WTC11 (cell line): Measurements from ENCODE around the gene KPNB1. TPM values are rescaled to one million over a fixed set of nuclear protein-coding genes. Genes with fewer than 3 reads are reported as not detected.

Experiments used
- ATAC-seq: fragments of 200-7000 bp; cut with Tn5 transposase; 2 replicates; pipeline ENCODE4 v1.10.0; 2021; ENCODE audit warnings: mild to moderate bottlenecking, moderate library complexity
- CTCF ChIA-PET: fragments of 300-600 bp; sonication (Branson Sonifier 250); formaldehyde crosslinking; loops from one replicate; lab custom pipeline; 2021; ENCODE audit warnings: antibody characterized with exemption; lab: Charles Lee
- POLR2A ChIA-PET: fragments of 350-600 bp; sonication (Branson Sonifier 250); formaldehyde crosslinking; loops from one replicate; lab custom pipeline; 2021; ENCODE audit warnings: antibody characterized with exemption; lab: Charles Lee
- DNase-seq: peaks from one replicate; pipeline ENCODE4 v3.0.0; 2021; ENCODE audit warnings: low spot score
- H3K27ac Mint-ChIP-seq: 2 replicates; pipeline ENCODE4 v1.8.0; 2021; ENCODE audit warnings: mixed read lengths
- H3K27me3 Mint-ChIP-seq: 2 replicates; pipeline ENCODE4 v1.8.0; 2021; ENCODE audit warnings: low read depth, mild to moderate bottlenecking, moderate library complexity, mixed read lengths
- H3K36me3 Mint-ChIP-seq: 2 replicates; pipeline ENCODE4 v1.8.0; 2021; ENCODE audit warnings: mixed read lengths
- H3K4me1 Mint-ChIP-seq: 2 replicates; pipeline ENCODE4 v1.8.0; 2022; ENCODE audit warnings: mixed read lengths
- H3K4me3 Mint-ChIP-seq: 2 replicates; pipeline ENCODE4 v1.8.0; 2021; ENCODE audit warnings: mild to moderate bottlenecking, moderate library complexity, mixed read lengths
- H3K9me3 Mint-ChIP-seq: 2 replicates; pipeline ENCODE4 v1.8.0; 2021; ENCODE audit warnings: mixed read lengths
- AR ChIP-seq: fragments of 250-450 bp; sonication (Bioruptor Pico); IDR thresholded peaks from 2 replicates; pipeline ENCODE4 v1.9.0; 2021; ENCODE audit warnings: mild to moderate bottlenecking
- CBFB ChIP-seq: sonication (generic); formaldehyde crosslinking; IDR thresholded peaks from 2 replicates; pipeline ENCODE4 v1.8.1; 2022; ENCODE audit warnings: mild to moderate bottlenecking, low read depth, missing genetic modification reagents
- CREM ChIP-seq: sonication (generic); formaldehyde crosslinking; IDR thresholded peaks from 2 replicates; pipeline ENCODE4 v1.8.1; 2022; ENCODE audit warnings: mild to moderate bottlenecking, missing genetic modification reagents, moderate library complexity
- ELF4 ChIP-seq: sonication (generic); formaldehyde crosslinking; IDR thresholded peaks from 2 replicates; pipeline ENCODE4 v1.8.1; 2022; ENCODE audit warnings: low read depth, mild to moderate bottlenecking, moderate library complexity, missing genetic modification reagents
- EMX1 ChIP-seq: fragments of 250-450 bp; sonication (Bioruptor Pico); IDR thresholded peaks from 2 replicates; pipeline ENCODE4 v1.8.0; 2021; ENCODE audit warnings: mild to moderate bottlenecking
- ESRRA ChIP-seq: sonication (generic); formaldehyde crosslinking; IDR thresholded peaks from 2 replicates; pipeline ENCODE4 v1.8.1; 2022; ENCODE audit warnings: mild to moderate bottlenecking, missing genetic modification reagents, borderline replicate concordance
- ETV6 ChIP-seq: sonication (generic); formaldehyde crosslinking; IDR thresholded peaks from 2 replicates; pipeline ENCODE4 v1.8.1; 2022; ENCODE audit warnings: mild to moderate bottlenecking, missing genetic modification reagents
- FOXJ3 ChIP-seq: sonication (generic); formaldehyde crosslinking; IDR thresholded peaks from 2 replicates; pipeline ENCODE4 v1.9.0; 2021; ENCODE audit warnings: missing genetic modification reagents, mild to moderate bottlenecking, borderline replicate concordance
- FOXP1 ChIP-seq: sonication (generic); formaldehyde crosslinking; IDR thresholded peaks from 2 replicates; pipeline ENCODE4 v1.8.0; 2022; ENCODE audit warnings: missing genetic modification reagents, mild to moderate bottlenecking, moderate library complexity, borderline replicate concordance
- GABPB1 ChIP-seq: sonication (generic); formaldehyde crosslinking; IDR thresholded peaks from 2 replicates; pipeline ENCODE4 v1.8.1; 2023; ENCODE audit warnings: mild to moderate bottlenecking, missing genetic modification reagents
- KAT7 ChIP-seq: sonication (generic); formaldehyde crosslinking; IDR thresholded peaks from 2 replicates; pipeline ENCODE4 v1.8.1; 2023; ENCODE audit warnings: missing genetic modification reagents, mild to moderate bottlenecking, borderline replicate concordance
- NFE2L1 ChIP-seq: sonication (generic); formaldehyde crosslinking; IDR thresholded peaks from 2 replicates; pipeline ENCODE4 v1.8.1; 2023; ENCODE audit warnings: missing genetic modification reagents
- PRDM15 ChIP-seq: sonication (generic); formaldehyde crosslinking; IDR thresholded peaks from 2 replicates; pipeline ENCODE4 v1.8.0; 2022; ENCODE audit warnings: missing genetic modification reagents
- RELA ChIP-seq: sonication (generic); formaldehyde crosslinking; IDR thresholded peaks from 2 replicates; pipeline ENCODE4 v1.8.1; 2022; ENCODE audit warnings: missing genetic modification reagents, mild to moderate bottlenecking, borderline replicate concordance
- TEAD1 ChIP-seq: sonication (generic); formaldehyde crosslinking; IDR thresholded peaks from 2 replicates; pipeline ENCODE4 v1.8.0; 2022; ENCODE audit warnings: mild to moderate bottlenecking, missing genetic modification reagents
- ZBTB21 ChIP-seq: sonication (generic); formaldehyde crosslinking; IDR thresholded peaks from 2 replicates; pipeline ENCODE4 v1.8.1; 2023; ENCODE audit warnings: mild to moderate bottlenecking, missing genetic modification reagents, borderline replicate concordance
- ZNF232 ChIP-seq: sonication (generic); formaldehyde crosslinking; IDR thresholded peaks from 2 replicates; pipeline ENCODE4 v1.8.0; 2022; ENCODE audit warnings: mild to moderate bottlenecking, missing genetic modification reagents
- ZNF263 ChIP-seq: sonication (generic); formaldehyde crosslinking; IDR thresholded peaks from 2 replicates; pipeline ENCODE4 v1.8.1; 2022; ENCODE audit warnings: low read depth, mild to moderate bottlenecking, moderate library complexity, missing genetic modification reagents
- ZNF281 ChIP-seq: sonication (generic); formaldehyde crosslinking; IDR thresholded peaks from 2 replicates; pipeline ENCODE4 v1.8.0; 2023; ENCODE audit warnings: mild to moderate bottlenecking, missing genetic modification reagents
- ZNF423 ChIP-seq: fragments of 250-450 bp; sonication (Bioruptor Pico); IDR thresholded peaks from 2 replicates; pipeline ENCODE4 v2.1.2; 2022; ENCODE audit warnings: mild to moderate bottlenecking, moderate library complexity
- ZNF425 ChIP-seq: fragments of 250-450 bp; sonication (Bioruptor Pico); conservative IDR thresholded peaks from 2 replicates; pipeline ENCODE4 v1.9.0; 2021; ENCODE audit warnings: mild to moderate bottlenecking
- ZNF671 ChIP-seq: fragments of 250-450 bp; sonication (Bioruptor Pico); IDR thresholded peaks from 2 replicates; pipeline ENCODE4 v1.8.0; 2021; ENCODE audit warnings: mild to moderate bottlenecking
- total RNA-seq: library from RNA; stranded (reverse); gene quantifications from 3 replicates; pipeline ENCODE4 v1.2.3, GENCODE V29; 2021
- TF ChIP-seq, protein P1 (sequence below): sonication (generic); formaldehyde crosslinking; IDR thresholded peaks from 2 replicates; pipeline ENCODE4 v1.8.0; 2022; ENCODE audit warnings: mild to moderate bottlenecking, missing genetic modification reagents
- TF ChIP-seq, protein P2 (sequence below): sonication (generic); formaldehyde crosslinking; IDR thresholded peaks from 2 replicates; pipeline ENCODE4 v1.8.1; 2022; ENCODE audit warnings: low read depth, mild to moderate bottlenecking, moderate library complexity, missing genetic modification reagents, borderline replicate concordance

The KPNB1 gene
- total RNA-seq, 1 experiment from 2014 or later = 506 TPM

DNA sequence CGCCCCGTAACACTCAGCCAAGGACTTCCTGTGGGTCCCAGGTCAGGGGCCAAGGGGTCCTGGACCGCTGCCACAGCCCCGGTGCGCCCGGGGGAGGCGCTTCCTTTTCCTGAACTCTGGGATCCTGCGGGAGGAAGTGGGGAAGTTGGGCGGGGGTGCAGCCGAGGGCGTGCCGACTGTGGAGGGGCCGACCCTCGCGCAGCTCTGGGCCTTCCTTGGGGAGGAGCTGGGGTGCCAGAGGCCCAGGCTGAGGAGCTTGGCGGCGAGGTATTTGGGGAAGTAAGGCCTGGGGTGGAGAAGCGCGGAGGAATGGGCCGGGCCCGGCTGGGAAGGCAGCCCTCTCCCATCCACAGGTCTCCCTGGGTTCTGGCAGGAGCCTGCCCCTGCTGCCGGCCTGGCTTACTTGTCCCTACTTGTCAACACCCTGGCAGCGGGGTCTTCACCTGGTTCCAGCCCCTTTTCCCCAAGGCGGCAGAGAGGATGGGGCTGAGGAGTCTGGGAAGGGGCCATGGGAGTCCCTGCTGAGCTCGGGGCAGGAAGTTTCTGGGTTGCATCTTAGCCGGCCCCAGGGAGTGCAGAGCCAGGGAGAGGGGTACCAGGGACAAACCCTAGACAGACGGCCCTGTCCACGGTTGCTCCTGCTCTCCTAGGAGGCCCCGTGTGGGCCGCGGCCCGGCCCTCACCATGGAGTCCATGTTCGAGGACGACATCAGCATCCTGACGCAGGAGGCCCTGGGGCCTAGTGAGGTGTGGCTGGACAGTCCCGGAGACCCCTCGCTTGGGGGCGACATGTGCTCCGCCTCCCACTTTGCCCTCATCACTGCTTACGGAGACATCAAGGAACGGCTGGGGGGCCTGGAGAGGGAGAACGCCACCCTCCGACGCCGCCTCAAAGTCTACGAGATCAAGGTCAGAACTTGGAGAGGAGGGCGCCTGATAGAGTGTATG lies 46.0 kb downstream of the KPNB1 start:
- H3K4me3 Mint-ChIP-seq = peak overlapping the region; percentile 91
- peak overlapping the region; percentile 39; the same call in 1 of the 2 replicates for H3K27ac Mint-ChIP-seq
- peak; percentile 16 for ATAC-seq
- DNase-seq = peak; percentile 51
- H3K9me3 Mint-ChIP-seq = no peaks in the 10 kb centered on the region
- ChIA-PET CTCF (interaction anchor here (0.9 to 3.7 kb wide), 5 partner anchors 18 to 251 kb away, joined by 3 to 29 read pairs (median 6); partner anchors contain the start of gene KPNB1), POLR2A (interaction anchor here (0.6 kb wide), 1 partner anchor 1652 kb away, joined by 11 read pairs; no protein-coding TSS in a partner anchor)
- H3K27me3 Mint-ChIP-seq = no peaks in the 10 kb centered on the region
- peaks cover 34% of the 10 kb centered on the region for H3K4me1 Mint-ChIP-seq
- H3K36me3 Mint-ChIP-seq = no peaks in the 10 kb centered on the region
- no peak for TF ChIP-seq KAT7 (CRISPR knock-in tag)
- TF ChIP-seq ELF4 (CRISPR knock-in tag) = no peak
- no peak for TF ChIP-seq AR (CRISPR knock-in tag)
- TF ChIP-seq ZNF232 (CRISPR knock-in tag) = no peak
- TF ChIP-seq CBFB (CRISPR knock-in tag) = peak; percentile 56; the same call in 1 of the 2 replicates
- TF ChIP-seq FOXP1 (CRISPR knock-in tag) = no peak
- TF ChIP-seq, protein P1, sequence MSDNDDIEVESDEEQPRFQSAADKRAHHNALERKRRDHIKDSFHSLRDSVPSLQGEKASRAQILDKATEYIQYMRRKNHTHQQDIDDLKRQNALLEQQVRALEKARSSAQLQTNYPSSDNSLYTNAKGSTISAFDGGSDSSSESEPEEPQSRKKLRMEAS (CRISPR knock-in tag) = 0 out of 2 replicates have a peak, but pooled peaks have one; percentile 18
- no peak for TF ChIP-seq PRDM15 (CRISPR knock-in tag)
- TF ChIP-seq ETV6 (CRISPR knock-in tag) = 0 out of 2 replicates have a peak, but pooled peaks have one; percentile 18
- TF ChIP-seq ZBTB21 = no peak
- no peak for TF ChIP-seq FOXJ3 (CRISPR knock-in tag)
- TF ChIP-seq RELA (CRISPR knock-in tag) = no peak
- TF ChIP-seq TEAD1 (CRISPR knock-in tag) = peak; percentile 12; the same call in 1 of the 2 replicates
- no peak for TF ChIP-seq NFE2L1
- no peak for TF ChIP-seq EMX1 (CRISPR knock-in tag)
- no peak for TF ChIP-seq ZNF671 (CRISPR knock-in tag)
- TF ChIP-seq ESRRA (CRISPR knock-in tag) = no peak
- TF ChIP-seq CREM (CRISPR knock-in tag) = peak; percentile 64; the same call in 1 of the 2 replicates
- no peak for TF ChIP-seq ZNF281 (CRISPR knock-in tag)
- no peak for TF ChIP-seq GABPB1 (CRISPR knock-in tag)
- TF ChIP-seq, protein P2, sequence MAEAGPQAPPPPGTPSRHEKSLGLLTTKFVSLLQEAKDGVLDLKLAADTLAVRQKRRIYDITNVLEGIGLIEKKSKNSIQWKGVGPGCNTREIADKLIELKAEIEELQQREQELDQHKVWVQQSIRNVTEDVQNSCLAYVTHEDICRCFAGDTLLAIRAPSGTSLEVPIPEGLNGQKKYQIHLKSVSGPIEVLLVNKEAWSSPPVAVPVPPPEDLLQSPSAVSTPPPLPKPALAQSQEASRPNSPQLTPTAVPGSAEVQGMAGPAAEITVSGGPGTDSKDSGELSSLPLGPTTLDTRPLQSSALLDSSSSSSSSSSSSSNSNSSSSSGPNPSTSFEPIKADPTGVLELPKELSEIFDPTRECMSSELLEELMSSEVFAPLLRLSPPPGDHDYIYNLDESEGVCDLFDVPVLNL (CRISPR knock-in tag) = no peak
- no peak for TF ChIP-seq ZNF263 (CRISPR knock-in tag)
- TF ChIP-seq ZNF423 (CRISPR knock-in tag) = no peak
- TF ChIP-seq ZNF425 = no peak
